Fibroblast of lung (primary cell): Measurements from ENCODE around the gene SCMH1. TPM values are rescaled to one million over a fixed set of nuclear protein-coding genes. Genes with fewer than 3 reads are reported as not detected.
"Not testable (repeated sequence)": the region's sequence is repeated elsewhere in the genome, so short reads cannot be mapped to it uniquely, and the experiment has no call there.

ENCODE experiments used
- DNase-seq, 2 donors: peaks; one replicate each; pipeline versions ENCODE4 v3.0.0 to v3.0.0-alpha.2; 2010; ENCODE audit warnings: low read depth in 2 of 2
- H2AFZ ChIP-seq: 2 replicates; pipeline ENCODE4 v1.5.1; 2012; ENCODE audit warnings: low read length, control low read depth, inconsistent platforms
- H3K27ac ChIP-seq: 2 replicates; pipeline ENCODE4 v1.5.1; 2011; ENCODE audit warnings: low read length, control low read depth; ENCODE audit not compliant: insufficient read depth
- H3K27me3 ChIP-seq: 2 replicates; pipeline ENCODE4 v1.5.1; 2011; ENCODE audit warnings: mild to moderate bottlenecking, low read length; ENCODE audit not compliant: control insufficient read depth, insufficient read depth
- H3K36me3 ChIP-seq: 2 replicates; pipeline ENCODE4 v1.5.1; 2011; ENCODE audit warnings: low read length; ENCODE audit not compliant: control insufficient read depth, insufficient read depth
- H3K4me1 ChIP-seq: 2 replicates; pipeline ENCODE4 v1.5.1; 2011; ENCODE audit warnings: low read length; ENCODE audit not compliant: control insufficient read depth, insufficient read depth; ENCODE audit errors: extremely low read depth
- H3K4me2 ChIP-seq: 2 replicates; pipeline ENCODE4 v1.5.1; 2011; ENCODE audit warnings: low read length, control low read depth; ENCODE audit not compliant: insufficient read depth; ENCODE audit errors: extremely low read depth
- H3K4me3 ChIP-seq, 4 experiments: fragments of 200-600 bp in 1 of 4; sonication (generic) in 1 of 4; replicated peaks in 1 of 4; 2 replicates each; pipeline ENCODE4 v1.5.1; 2011 to 2016; ENCODE audit warnings: low read length in 4 of 4, low read depth in 3 of 4, mild to moderate bottlenecking in 3 of 4, control low read depth in 2 of 4, inconsistent platforms in 1 of 4, mixed read lengths in 1 of 4; ENCODE audit not compliant: insufficient read depth in 1 of 4; ENCODE audit errors: control extremely low read depth in 1 of 4
- H3K79me2 ChIP-seq: 2 replicates; pipeline ENCODE4 v1.5.1; 2012; ENCODE audit warnings: mild to moderate bottlenecking, low read length, inconsistent platforms; ENCODE audit not compliant: control insufficient read depth, insufficient read depth
- H3K9ac ChIP-seq: 2 replicates; pipeline ENCODE4 v1.5.1; 2011; ENCODE audit warnings: mild to moderate bottlenecking, low read length, control low read depth; ENCODE audit not compliant: insufficient read depth
- H3K9me3 ChIP-seq: 2 replicates; pipeline ENCODE4 v1.5.1; 2012; ENCODE audit warnings: low read depth, low read length; ENCODE audit not compliant: control insufficient read depth, insufficient read depth
- H4K20me1 ChIP-seq: 2 replicates; pipeline ENCODE4 v1.5.1; 2011; ENCODE audit warnings: low read length; ENCODE audit not compliant: control insufficient read depth, insufficient read depth; ENCODE audit errors: extremely low read depth
- CTCF ChIP-seq, 2 donors: IDR thresholded peaks in 1 of 2; conservative IDR thresholded peaks in 1 of 2; 1 replicate in 1 of 2; 2 replicates in 1 of 2; pipeline ENCODE4 v1.5.1; 2011 to 2012; ENCODE audit warnings: low read length in 2 of 2, control low read depth in 1 of 2, inconsistent platforms in 1 of 2, low read depth in 1 of 2, mild to moderate bottlenecking in 1 of 2
- EZH2 ChIP-seq: IDR thresholded peaks from 2 replicates; pipeline ENCODE4 v1.5.1; 2012; ENCODE audit warnings: low read length, control low read depth, mild to moderate bottlenecking; ENCODE audit errors: missing control alignments
- polyA plus RNA-seq, 2 donors: library from polyadenylated mRNA; depleted of rRNA in 1 of 2; stranded (reverse) in 1 of 2; unstranded in 1 of 2; fragments of >200 nt; gene quantifications; 2 replicates each; pipeline ENCODE4 v1.2.1, GENCODE V29; 2011 to 2012; ENCODE audit warnings: missing spikeins in 1 of 2
- total RNA-seq: library from RNA; depleted of rRNA; stranded (reverse); fragments of >200 nt; gene quantifications from 2 replicates; pipeline ENCODE4 v1.2.1, GENCODE V29; 2014

Gene SCMH1
- total and polyA plus RNA-seq, 2 donors (not counting 1 experiment from before 2014, with no cell fraction given): 20.8 to 24.8 TPM

- TF ChIP-seq CTCF (conservative IDR thresholded peaks at IDR 0.05 in 1 of 2, IDR thresholded peaks at IDR 0.05 in 1 of 2; ENCODE audit: low read depth in 1 of 2, low read length in 2 of 2): peak; percentile 50 to 77
- TF ChIP-seq EZH2: no peak
- Histone ChIP-seq H3K4me2 (no peak overlapping the region), H3K79me2 (no peaks in the 10 kb centered on the region), H4K20me1 (no peaks in the 10 kb centered on the region), H3K36me3 (no peaks in the 10 kb centered on the region), H3K4me3 (no peak overlapping the region), H3K9me3 (no peaks in the 10 kb centered on the region), H3K4me1 (no peaks in the 10 kb centered on the region), H3K27me3 (no peaks in the 10 kb centered on the region), H3K9ac (no peak overlapping the region), H3K27ac (no peak overlapping the region), H2AFZ (no peak overlapping the region)
- DNase-seq: peak; percentile 83 to 92
Observed at GRCh38 chr1:41122851-41123518, 119.1 kb downstream of the SCMH1 start.

- Histone ChIP-seq H2AFZ (no peak overlapping the region), H3K4me1 (no peaks in the 10 kb centered on the region), H3K9me3 (no peaks in the 10 kb centered on the region), H3K4me2 (no peak overlapping the region), H3K4me3 (no peak overlapping the region), H4K20me1 (no peaks in the 10 kb centered on the region), H3K9ac (no peak overlapping the region), H3K79me2 (no peaks in the 10 kb centered on the region), H3K27me3 (no peaks in the 10 kb centered on the region), H3K36me3 (no peaks in the 10 kb centered on the region), H3K27ac (no peak overlapping the region)
- no peak for DNase-seq
- TF ChIP-seq EZH2 (no peak), CTCF (conservative IDR thresholded peaks at IDR 0.05 in 1 of 2, IDR thresholded peaks at IDR 0.05 in 1 of 2; ENCODE audit: low read depth in 1 of 2, low read length in 2 of 2) (no peak)
Observed at GRCh38 chr1:41122148-41122547, 120.0 kb downstream of the SCMH1 start.

- no peaks in the 10 kb centered on the region for H3K79me2 ChIP-seq
- no peaks in the 10 kb centered on the region for H3K27me3 ChIP-seq
- no peaks in the 10 kb centered on the region for H4K20me1 ChIP-seq
- no peak overlapping the region for H3K4me3 ChIP-seq
- no peaks in the 10 kb centered on the region for H3K9me3 ChIP-seq
- no peak overlapping the region for H3K9ac ChIP-seq
- TF ChIP-seq EZH2: no peak
- TF ChIP-seq CTCF (conservative IDR thresholded peaks at IDR 0.05 in 1 of 2, IDR thresholded peaks at IDR 0.05 in 1 of 2; ENCODE audit: low read depth in 1 of 2, low read length in 2 of 2): no peak
- H2AFZ ChIP-seq: no peak overlapping the region
- H3K4me2 ChIP-seq: no peak overlapping the region
- H3K4me1 ChIP-seq: no peaks in the 10 kb centered on the region
- no peak overlapping the region for H3K27ac ChIP-seq
- H3K36me3 ChIP-seq: no peaks in the 10 kb centered on the region
- DNase-seq: no peak
Observed at GRCh38 chr1:41118645-41119044, 123.5 kb downstream of the SCMH1 start.

GRCh38 chr1:41117241-41117640 lies 124.9 kb downstream of the SCMH1 start:
- not testable (repeated sequence) for H3K9ac ChIP-seq, H3K9me3 ChIP-seq, H3K79me2 ChIP-seq, H3K27me3 ChIP-seq, DNase-seq, H2AFZ ChIP-seq, H3K4me2 ChIP-seq, H3K4me1 ChIP-seq, H3K4me3 ChIP-seq, H4K20me1 ChIP-seq, H3K36me3 ChIP-seq, H3K27ac ChIP-seq
